Endothelial cell of umbilical vein (primary cell): Measurements from ENCODE around the gene CRY1.

Experiments used
- FOS ChIP-seq: IDR thresholded peaks from 2 replicates; pipeline ENCODE4 v1.6.1; 2011; ENCODE audit warnings: mild to moderate bottlenecking, low read length, moderate library complexity, borderline replicate concordance; ENCODE audit not compliant: insufficient read depth
- POLR2AphosphoS5 ChIP-seq: IDR thresholded peaks from 2 replicates; pipeline ENCODE4 v1.6.1; 2012; ENCODE audit warnings: low read depth, mild to moderate bottlenecking, control low read depth, low read length, moderate library complexity; ENCODE audit not compliant: insufficient read depth
- TF ChIP-seq, protein P1 (sequence below), 2 donors: IDR thresholded peaks; 1 replicate in 1 of 2; 2 replicates in 1 of 2; pipeline ENCODE4 v1.5.1; 2011; ENCODE audit warnings: low read length in 2 of 2, mild to moderate bottlenecking in 2 of 2, moderate library complexity in 2 of 2, control low read depth in 1 of 2, inconsistent platforms in 1 of 2, low read depth in 1 of 2; ENCODE audit not compliant: insufficient read depth in 1 of 2; ENCODE audit errors: extremely low read depth in 1 of 2

DNA sequence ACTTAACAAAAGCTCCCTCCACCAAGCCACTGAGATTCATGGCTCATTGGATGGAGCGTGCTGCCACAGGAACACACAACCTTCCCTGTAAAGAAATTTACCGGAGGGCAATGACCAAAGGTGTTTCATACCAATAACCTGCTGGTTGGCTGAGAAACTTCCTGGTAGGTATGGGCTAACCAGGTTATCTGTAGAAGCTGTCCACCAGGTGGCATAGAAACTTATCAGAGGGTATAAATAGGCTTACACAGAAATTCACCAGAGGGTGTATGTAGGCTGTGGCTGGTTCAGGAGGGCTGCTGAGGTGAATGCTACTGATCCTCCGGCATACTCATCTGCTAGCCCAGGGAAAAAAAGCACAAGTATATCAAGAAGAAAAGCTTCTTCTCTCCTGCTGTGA, 79.3 kb downstream of the CRY1 start:
- TF ChIP-seq, protein P1, sequence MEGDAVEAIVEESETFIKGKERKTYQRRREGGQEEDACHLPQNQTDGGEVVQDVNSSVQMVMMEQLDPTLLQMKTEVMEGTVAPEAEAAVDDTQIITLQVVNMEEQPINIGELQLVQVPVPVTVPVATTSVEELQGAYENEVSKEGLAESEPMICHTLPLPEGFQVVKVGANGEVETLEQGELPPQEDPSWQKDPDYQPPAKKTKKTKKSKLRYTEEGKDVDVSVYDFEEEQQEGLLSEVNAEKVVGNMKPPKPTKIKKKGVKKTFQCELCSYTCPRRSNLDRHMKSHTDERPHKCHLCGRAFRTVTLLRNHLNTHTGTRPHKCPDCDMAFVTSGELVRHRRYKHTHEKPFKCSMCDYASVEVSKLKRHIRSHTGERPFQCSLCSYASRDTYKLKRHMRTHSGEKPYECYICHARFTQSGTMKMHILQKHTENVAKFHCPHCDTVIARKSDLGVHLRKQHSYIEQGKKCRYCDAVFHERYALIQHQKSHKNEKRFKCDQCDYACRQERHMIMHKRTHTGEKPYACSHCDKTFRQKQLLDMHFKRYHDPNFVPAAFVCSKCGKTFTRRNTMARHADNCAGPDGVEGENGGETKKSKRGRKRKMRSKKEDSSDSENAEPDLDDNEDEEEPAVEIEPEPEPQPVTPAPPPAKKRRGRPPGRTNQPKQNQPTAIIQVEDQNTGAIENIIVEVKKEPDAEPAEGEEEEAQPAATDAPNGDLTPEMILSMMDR (IDR thresholded peaks at IDR 0.05; ENCODE audit: extremely low read depth in 1 of 2, insufficient read depth in 1 of 2, low read depth in 1 of 2, low read length in 2 of 2) = no peak
- TF ChIP-seq POLR2AphosphoS5 (no peak), FOS (no peak)
